GM10266 (cell line): ENCODE measurements around the gene MGST2.
"Not testable (repeated sequence)": the region's sequence is repeated elsewhere in the genome, so short reads cannot be mapped to it uniquely, and the experiment has no call there.

Experiments
- DNase-seq: peaks from one replicate; pipeline ENCODE4 v3.0.0; 2012; ENCODE audit errors: extremely low spot score
- TF ChIP-seq, protein P1 (sequence below): IDR thresholded peaks from 2 replicates; pipeline ENCODE4 v1.5.1; 2012; ENCODE audit warnings: mild to moderate bottlenecking, low read depth; ENCODE audit not compliant: control insufficient read depth, insufficient read depth; ENCODE audit errors: missing control alignments

MGST2 gene

DNA sequence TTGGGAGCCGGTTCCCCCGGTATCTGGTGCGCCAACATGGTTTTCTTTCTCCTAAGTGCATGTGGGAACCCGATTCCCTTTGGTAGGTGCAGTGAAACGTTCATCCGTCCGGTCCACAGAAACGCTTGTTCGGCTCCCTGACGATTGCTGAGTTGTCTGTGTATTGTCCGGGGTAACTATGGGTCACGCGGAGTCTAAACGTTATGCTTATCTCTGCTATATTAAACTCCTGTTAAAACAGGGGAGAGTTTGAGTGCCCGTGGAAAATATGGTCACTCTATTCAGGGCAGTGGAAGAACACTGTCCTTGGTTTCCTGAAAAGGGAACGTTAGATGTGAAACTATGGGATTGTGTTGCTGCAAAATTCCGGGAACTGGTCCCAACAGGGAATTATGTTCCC is 32.4 kb upstream of the MGST2 start:
- TF ChIP-seq, protein P1, sequence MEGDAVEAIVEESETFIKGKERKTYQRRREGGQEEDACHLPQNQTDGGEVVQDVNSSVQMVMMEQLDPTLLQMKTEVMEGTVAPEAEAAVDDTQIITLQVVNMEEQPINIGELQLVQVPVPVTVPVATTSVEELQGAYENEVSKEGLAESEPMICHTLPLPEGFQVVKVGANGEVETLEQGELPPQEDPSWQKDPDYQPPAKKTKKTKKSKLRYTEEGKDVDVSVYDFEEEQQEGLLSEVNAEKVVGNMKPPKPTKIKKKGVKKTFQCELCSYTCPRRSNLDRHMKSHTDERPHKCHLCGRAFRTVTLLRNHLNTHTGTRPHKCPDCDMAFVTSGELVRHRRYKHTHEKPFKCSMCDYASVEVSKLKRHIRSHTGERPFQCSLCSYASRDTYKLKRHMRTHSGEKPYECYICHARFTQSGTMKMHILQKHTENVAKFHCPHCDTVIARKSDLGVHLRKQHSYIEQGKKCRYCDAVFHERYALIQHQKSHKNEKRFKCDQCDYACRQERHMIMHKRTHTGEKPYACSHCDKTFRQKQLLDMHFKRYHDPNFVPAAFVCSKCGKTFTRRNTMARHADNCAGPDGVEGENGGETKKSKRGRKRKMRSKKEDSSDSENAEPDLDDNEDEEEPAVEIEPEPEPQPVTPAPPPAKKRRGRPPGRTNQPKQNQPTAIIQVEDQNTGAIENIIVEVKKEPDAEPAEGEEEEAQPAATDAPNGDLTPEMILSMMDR: no peak
- DNase-seq: no peak

DNA sequence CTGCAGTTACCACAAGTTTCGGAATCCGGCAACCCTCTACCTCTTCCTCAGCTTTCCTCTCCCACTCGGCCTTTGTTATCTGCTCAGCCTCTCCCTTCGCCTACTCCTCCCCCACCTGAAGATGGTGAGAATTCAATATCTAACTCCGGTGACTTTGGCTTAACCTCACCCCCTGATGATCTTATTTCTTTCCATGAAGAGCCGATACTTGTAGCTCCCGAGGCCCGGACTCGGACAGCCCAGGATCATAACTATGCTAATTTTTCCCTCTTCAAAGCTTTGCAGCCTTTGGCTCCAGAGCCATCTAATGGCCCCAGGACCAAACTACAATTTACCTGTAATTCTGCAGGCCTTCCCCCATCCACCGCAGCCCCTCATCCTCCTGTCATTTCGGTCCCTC is 32.0 kb upstream of the MGST2 start:
- TF ChIP-seq, protein P1: no peak
- DNase-seq: no peak

DNA sequence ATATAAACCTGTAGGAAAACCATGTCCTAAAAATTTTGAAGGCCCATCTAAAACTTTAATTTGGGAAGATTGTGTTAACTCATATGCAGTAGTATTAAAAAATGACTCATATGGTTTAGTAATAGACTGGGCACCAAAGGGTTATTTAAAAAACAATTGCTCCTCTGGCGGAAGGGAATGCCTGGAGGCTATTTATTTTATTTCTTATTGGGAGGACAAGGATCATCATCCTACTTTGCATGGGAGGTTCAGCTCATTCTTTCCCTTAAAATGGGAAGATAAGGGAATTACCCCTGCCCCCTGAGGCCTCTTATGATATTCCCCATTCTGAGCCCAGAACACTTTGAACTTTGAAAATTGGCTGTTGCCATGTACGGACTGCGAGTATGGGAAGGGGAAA is 29.7 kb upstream of the MGST2 start:
- no peak for DNase-seq
- TF ChIP-seq, protein P1: no peak

- DNase-seq: not testable (repeated sequence)
Measured at GRCh38 chr4:139638306-139638705, 27.3 kb upstream of the MGST2 start.

DNA sequence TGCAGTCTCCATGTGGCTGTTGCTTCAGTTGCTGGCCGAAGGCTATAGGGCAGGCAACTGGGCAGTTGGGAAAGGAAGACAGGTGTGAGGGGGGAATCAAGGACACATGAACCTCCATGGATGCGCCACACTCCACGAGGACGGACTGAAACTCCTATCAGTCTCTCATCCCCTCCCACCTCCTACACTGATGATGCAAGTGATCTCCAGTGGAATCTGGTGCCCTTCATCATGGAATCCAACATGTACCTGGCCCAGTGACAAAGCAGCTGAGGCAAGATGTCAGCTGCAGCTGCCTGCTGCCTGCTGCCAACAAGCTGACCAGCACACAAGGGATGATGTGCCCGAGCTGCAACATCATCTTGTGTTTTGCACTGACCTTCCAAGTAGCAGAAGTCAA is 26.0 kb upstream of the MGST2 start:
- no peak for DNase-seq
- TF ChIP-seq, protein P1: no peak

DNA sequence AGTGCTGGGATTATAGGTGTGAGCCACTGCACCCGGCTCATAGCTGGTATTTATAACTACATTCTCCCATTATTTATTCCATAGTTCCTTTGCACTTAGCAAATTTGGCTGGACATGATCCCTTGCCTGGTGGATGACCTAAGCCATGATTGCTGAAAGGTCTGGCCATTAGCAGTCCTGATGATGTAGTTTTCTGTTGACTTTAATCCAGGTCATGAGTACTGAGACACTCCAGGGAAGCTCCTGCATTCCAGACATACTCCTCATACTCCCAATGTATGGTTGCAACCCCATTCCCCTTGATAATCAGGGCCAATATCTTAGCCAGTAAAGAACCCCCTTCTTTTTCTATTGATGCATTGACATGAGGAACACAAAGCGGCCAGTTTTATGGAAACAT is 24.4 kb upstream of the MGST2 start:
- DNase-seq: no peak
- TF ChIP-seq, protein P1: no peak

DNA sequence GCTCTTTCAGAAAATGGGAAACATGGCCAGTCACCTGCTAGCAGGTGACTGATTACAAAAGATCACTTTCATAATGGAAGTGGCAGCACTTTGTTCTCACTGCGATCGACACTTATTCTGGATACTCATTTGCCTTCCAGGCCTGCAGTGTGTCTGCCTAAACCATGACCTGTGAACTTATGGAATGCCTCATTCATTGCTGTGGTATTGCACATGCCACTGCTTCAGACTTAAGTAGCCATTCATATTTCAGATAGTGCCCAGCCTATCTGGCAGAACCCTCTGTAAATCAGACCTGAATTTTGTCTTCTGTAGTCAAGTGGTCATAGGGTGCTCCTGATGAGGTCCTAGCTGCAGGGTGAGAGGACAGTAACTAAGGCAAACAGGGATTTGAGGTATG is 23.3 kb upstream of the MGST2 start:
- DNase-seq: no peak
- TF ChIP-seq, protein P1: no peak

DNA sequence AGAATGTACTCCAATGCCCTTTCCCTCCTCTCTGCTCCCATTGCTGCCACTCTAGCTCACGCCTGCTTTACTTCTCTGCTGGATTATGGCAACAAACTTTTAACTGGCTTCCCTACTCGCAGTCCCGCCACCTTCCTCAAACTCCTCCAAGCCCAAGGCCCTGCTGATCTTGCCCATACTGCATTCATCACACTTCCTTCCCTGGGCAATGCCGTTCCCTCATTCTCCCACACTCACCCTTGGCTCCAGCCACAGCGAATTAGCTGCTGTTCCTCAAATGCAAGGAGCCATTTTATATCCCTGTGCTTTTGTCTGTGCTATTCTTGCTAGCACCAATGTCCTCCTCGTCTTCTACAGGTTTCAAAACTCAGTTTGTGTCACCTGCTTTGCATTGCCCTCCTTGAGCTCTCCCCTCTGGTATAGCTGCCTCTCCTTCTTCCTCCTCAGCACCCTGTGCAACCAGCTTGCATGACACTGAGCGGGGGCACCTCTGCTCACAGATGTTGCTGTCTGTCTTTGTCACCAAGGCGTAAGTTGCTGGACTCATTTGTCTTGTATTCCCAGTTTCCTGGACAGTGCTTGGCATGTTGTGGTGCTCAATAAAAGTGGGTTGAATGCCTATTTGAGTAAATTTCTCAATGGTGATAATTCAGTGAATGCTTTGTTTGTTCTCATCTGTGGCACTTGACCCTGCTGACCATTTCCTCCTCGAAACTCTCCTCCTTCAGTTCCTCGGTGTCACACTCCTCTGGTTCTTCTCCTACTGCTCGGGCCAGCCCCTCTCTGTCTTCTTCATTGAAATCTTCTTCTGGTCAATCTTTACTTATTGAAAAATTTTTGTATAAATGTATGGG is 22.4 kb upstream of the MGST2 start:
- TF ChIP-seq, protein P1: no peak
- no peak for DNase-seq
